Activated CD8-positive, alpha-beta T cell treated with anti-CD3 and anti-CD28 coated beads for 36 hours (primary cell): ENCODE measurements around the gene SYN1. TPM values are rescaled to one million over a fixed set of nuclear protein-coding genes. Genes with fewer than 3 reads are reported as not detected.
"Not testable (repeated sequence)": the region's sequence is repeated elsewhere in the genome, so short reads cannot be mapped to it uniquely, and the experiment has no call there.

Experiments used
- ATAC-seq: fragments of 200-7000 bp; cut with Tn5 transposase; one replicate; pipeline ENCODE4 v1.10.0; 2021; ENCODE audit warnings: mild to moderate bottlenecking, moderate library complexity
- CTCF ChIA-PET: fragments of 350-600 bp; sonication (Branson Sonifier 250); formaldehyde crosslinking; loops from one replicate; lab custom pipeline; 2021; ENCODE audit warnings: antibody characterized with exemption; lab: Charles Lee
- POLR2A ChIA-PET: fragments of 350-600 bp; sonication (Branson Sonifier 250); formaldehyde crosslinking; loops from one replicate; lab custom pipeline; 2021; ENCODE audit warnings: antibody characterized with exemption; lab: Charles Lee
- DNase-seq: peaks from one replicate; pipeline ENCODE4 v3.0.0-alpha.2; 2020
- H3K27ac Mint-ChIP-seq: one replicate; pipeline ENCODE4 v1.8.0; 2021; ENCODE audit warnings: mild to moderate bottlenecking, mixed read lengths
- H3K27me3 Mint-ChIP-seq: one replicate; pipeline ENCODE4 v1.8.0; 2021; ENCODE audit warnings: mixed read lengths
- H3K36me3 Mint-ChIP-seq: one replicate; pipeline ENCODE4 v1.8.0; 2021; ENCODE audit warnings: low read depth, mixed read lengths
- H3K4me1 Mint-ChIP-seq: one replicate; pipeline ENCODE4 v1.8.0; 2021; ENCODE audit warnings: low read depth, mixed read lengths
- H3K4me3 Mint-ChIP-seq: one replicate; pipeline ENCODE4 v1.8.0; 2021; ENCODE audit warnings: mild to moderate bottlenecking, moderate library complexity, mixed read lengths
- H3K9me3 Mint-ChIP-seq: one replicate; pipeline ENCODE4 v1.8.0; 2021; ENCODE audit warnings: mixed read lengths
- CTCF ChIP-seq: fragments of 200-600 bp; IDR thresholded peaks from one replicate; pipeline ENCODE4 v1.8.0; 2022; ENCODE audit warnings: antibody characterized with exemption, mild to moderate bottlenecking
- intact Hi-C: fragments of 100-400 bp; cut with micrococcal nuclease; formaldehyde crosslinking; loops from one replicate; pipeline ENCODE4 v1.10.0; 2022
- total RNA-seq, 2 experiments: library from RNA; stranded (reverse); gene quantifications; one replicate each; pipeline ENCODE4 v1.2.3, GENCODE V29; 2021

Gene SYN1
- under 1 TPM; 0.67 to 0.74 TPM for total RNA-seq

DNA sequence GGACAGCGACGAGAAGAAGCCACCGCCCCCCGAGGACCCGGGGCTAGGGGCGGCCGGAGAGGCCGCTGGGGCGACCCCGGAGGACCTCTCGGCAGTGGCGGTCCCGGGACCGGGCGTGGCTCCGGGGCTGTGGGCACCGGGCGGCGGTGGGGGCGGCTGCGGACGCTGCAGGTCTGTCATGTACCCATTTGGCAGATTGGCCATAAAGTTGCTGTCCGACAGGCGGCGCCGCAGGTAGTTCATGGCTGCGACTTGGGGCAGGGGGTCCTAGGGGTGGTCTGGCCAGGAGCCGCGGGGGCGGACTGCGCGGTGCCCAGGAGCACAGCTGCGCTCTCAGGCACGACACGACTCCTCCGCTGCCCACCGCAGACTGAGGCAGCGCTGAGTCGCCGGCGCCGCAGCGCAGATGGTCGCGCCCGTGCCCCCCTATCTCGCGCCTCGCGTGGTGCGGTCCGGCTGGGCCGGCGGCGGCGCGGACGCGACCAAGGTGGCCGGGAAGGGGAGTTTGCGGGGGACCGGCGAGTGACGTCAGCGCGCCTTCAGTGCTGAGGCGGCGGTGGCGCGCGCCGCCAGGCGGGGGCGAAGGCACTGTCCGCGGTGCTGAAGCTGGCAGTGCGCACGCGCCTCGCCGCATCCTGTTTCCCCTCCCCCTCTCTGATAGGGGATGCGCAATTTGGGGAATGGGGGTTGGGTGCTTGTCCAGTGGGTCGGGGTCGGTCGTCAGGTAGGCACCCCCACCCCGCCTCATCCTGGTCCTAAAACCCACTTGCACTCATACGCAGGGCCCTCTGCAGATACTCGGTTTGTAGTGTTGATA lies at the start of gene SYN1:
Gene SYN1 (minus strand): TSS at position 372 of the 817 bp plus-strand sequence. CDS start 129 bp downstream, at position 243.
- Mint-ChIP-seq H3K36me3 (no peaks in the 10 kb centered on the region), H3K4me1 (peaks cover 14% of the 10 kb centered on the region), H3K9me3 (no peaks in the 10 kb centered on the region), H3K27me3 (peaks cover 7% of the 10 kb centered on the region), H3K27ac (no peak within 1 kb of the TSS), H3K4me3 (peak within 1 kb of the TSS; percentile 54)
- intact Hi-C loops, result loop anchor here (10.0 kb wide), 1 partner anchor 55 kb away; the partner anchor contains the start of gene ARAF
- TF ChIP-seq CTCF, result no peak
- DNase-seq (peak; percentile 82), ATAC-seq (peak; percentile 84)
- POLR2A ChIA-PET, result interaction anchor here (1.0 kb wide), 1 partner anchor 18 kb away, joined by 3 read pairs; no protein-coding TSS in a partner anchor
- CTCF ChIA-PET, result no interaction called here

- CTCF ChIA-PET, result interaction anchor here (1.1 kb wide), 1 partner anchor 361 kb away, joined by 3 read pairs; no protein-coding TSS in a partner anchor
- ATAC-seq, DNase-seq, H3K36me3 Mint-ChIP-seq, H3K4me3 Mint-ChIP-seq, H3K27ac Mint-ChIP-seq, intact Hi-C loops, H3K9me3 Mint-ChIP-seq, POLR2A ChIA-PET, H3K27me3 Mint-ChIP-seq: not testable (repeated sequence)
- H3K4me1 Mint-ChIP-seq, result peaks cover 18% of the 10 kb centered on the region
Measured at GRCh38 chrX:47665797-47666196, 46.1 kb upstream of the SYN1 start.

DNA sequence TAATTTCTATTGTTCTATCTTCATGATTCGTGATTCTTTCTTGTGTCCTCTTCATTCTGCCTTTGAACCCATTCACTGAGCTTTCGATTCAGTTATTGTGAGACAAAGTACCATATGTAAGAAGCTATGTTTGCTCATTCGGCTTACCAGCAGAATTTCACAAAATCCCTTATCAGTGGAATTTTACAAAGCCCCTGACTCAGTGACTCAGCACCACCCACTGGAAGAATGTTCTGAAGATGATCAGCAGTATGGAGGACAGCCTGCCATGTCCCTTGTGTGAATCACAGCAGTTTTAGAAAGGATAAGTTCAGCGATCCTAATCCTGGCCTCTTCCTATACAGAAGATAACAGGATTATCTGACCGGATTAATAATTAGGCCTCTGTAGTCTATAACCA lies 45.1 kb upstream of the SYN1 start:
- no peak overlapping the region for H3K4me3 Mint-ChIP-seq
- H3K9me3 Mint-ChIP-seq, result no peaks in the 10 kb centered on the region

DNA sequence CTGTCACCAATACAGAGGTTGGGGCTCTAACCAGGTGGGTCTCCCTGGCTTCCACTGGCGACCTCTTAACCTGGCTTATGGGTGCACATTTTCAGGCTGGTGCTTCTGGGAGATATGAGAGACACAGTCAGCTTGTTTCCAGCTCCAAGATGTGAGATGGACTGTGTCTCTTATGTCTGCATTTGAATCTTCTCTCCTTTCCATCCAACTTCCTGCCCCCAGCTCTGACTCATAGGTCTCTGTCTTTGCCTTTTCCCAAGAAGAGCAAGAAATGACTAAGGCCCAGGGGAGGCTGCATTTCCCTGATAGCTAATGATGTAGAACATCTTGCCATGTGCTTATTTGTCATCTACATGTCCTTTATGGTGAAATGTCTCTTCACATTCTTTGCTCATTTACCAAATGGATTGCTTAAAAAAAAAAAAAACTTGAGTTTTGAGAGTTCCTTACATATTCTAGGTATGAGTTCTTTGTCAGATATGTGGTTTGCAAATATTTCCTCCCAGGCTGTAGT lies 42.5 kb upstream of the SYN1 start:
- H3K27me3 Mint-ChIP-seq, result no peaks in the 10 kb centered on the region
- H3K9me3 Mint-ChIP-seq, result peaks cover 3% of the 10 kb centered on the region
- DNase-seq (peak; percentile 73), ATAC-seq (peak; percentile 21)
- no peak for TF ChIP-seq CTCF
- intact Hi-C loops, result no loop called here
- ChIA-PET POLR2A (interaction anchor here (2.6 kb wide), 1 partner anchor 13 kb away, joined by 6 read pairs; no protein-coding TSS in a partner anchor), CTCF (interaction anchor here (0.7 to 1.2 kb wide), 2 partner anchors 18 to 37 kb away, joined by 4 read pairs; no protein-coding TSS in a partner anchor)
- peaks cover 29% of the 10 kb centered on the region for H3K4me1 Mint-ChIP-seq
- peaks cover 14% of the 10 kb centered on the region for H3K36me3 Mint-ChIP-seq
- peak overlapping the region; percentile 12 for H3K4me3 Mint-ChIP-seq
- H3K27ac Mint-ChIP-seq, result peak overlapping the region; percentile 96

More for the DNA sequence above, 45.1 kb upstream of the SYN1 start:
- intact Hi-C loops, result no loop called here
- ChIA-PET CTCF (no interaction called here), POLR2A (no interaction called here)
- TF ChIP-seq CTCF, result no peak
- H3K36me3 Mint-ChIP-seq, result peaks cover 7% of the 10 kb centered on the region
- DNase-seq (no peak), ATAC-seq (no peak)
- H3K27ac Mint-ChIP-seq, result no peak overlapping the region
- H3K4me1 Mint-ChIP-seq, result peaks cover 22% of the 10 kb centered on the region
- H3K27me3 Mint-ChIP-seq, result no peaks in the 10 kb centered on the region

- H3K36me3 Mint-ChIP-seq, result peaks cover 21% of the 10 kb centered on the region
Measured at GRCh38 chrX:47661539-47661938, 41.9 kb upstream of the SYN1 start.

More at GRCh38 chrX:47661539-47661938, 41.9 kb upstream of the SYN1 start:
- CTCF ChIA-PET, result no interaction called here
- intact Hi-C loops, result no loop called here
- ATAC-seq, result no peak
- no peak for TF ChIP-seq CTCF
- Mint-ChIP-seq H3K9me3 (peaks cover 3% of the 10 kb centered on the region), H3K27me3 (no peaks in the 10 kb centered on the region), H3K4me1 (peaks cover 35% of the 10 kb centered on the region), H3K4me3 (no peak overlapping the region), H3K27ac (no peak overlapping the region)
- POLR2A ChIA-PET, result interaction anchor here (0.6 to 2.6 kb wide), 2 partner anchors 13 to 182 kb away, joined by 3 to 6 read pairs; no protein-coding TSS in a partner anchor
- no peak for DNase-seq
